NCI-H526 (cell line): ENCODE measurements around the gene ATXN10.
A peak's percentile ranks its signal among the peaks of the same experiment; 100 is the strongest.

Experiments
- DNase-seq, 2 experiments: peaks; one replicate each; lab custom pipeline; 2025; lab: John Stamatoyannopoulos, UW

ATXN10 gene

GRCh38 chr22:45830531-45831245 lies 159.1 kb downstream of the ATXN10 start:
- DNase-seq, result peak; percentile 8 to 36

- DNase-seq, result no peak
Measured at GRCh38 chr22:45831394-45831793, 159.8 kb downstream of the ATXN10 start.

- DNase-seq, result no peak
Measured at GRCh38 chr22:45832180-45832579, 160.5 kb downstream of the ATXN10 start.

GRCh38 chr22:45832959-45833580 lies 161.4 kb downstream of the ATXN10 start:
- DNase-seq, result no peak

GRCh38 chr22:45833613-45834012 lies 162.0 kb downstream of the ATXN10 start:
- no peak for DNase-seq

GRCh38 chr22:45834241-45834640 lies 162.6 kb downstream of the ATXN10 start:
- DNase-seq, result peak; percentile 9 to 32

- DNase-seq, result no peak
Measured at GRCh38 chr22:45834795-45835194, 163.2 kb downstream of the ATXN10 start.

- no peak for DNase-seq
Measured at GRCh38 chr22:45836418-45837169, 165.0 kb downstream of the ATXN10 start.

- no peak for DNase-seq
Measured at GRCh38 chr22:45837508-45837907, 165.9 kb downstream of the ATXN10 start.

- no peak for DNase-seq
Measured at GRCh38 chr22:45838305-45838887, 166.8 kb downstream of the ATXN10 start.

GRCh38 chr22:45840483-45840882 lies 168.8 kb downstream of the ATXN10 start:
- DNase-seq, result no peak

- no peak for DNase-seq
Measured at GRCh38 chr22:45842291-45842991, 170.8 kb downstream of the ATXN10 start.

- no peak for DNase-seq
Measured at GRCh38 chr22:45843031-45843430, 171.4 kb downstream of the ATXN10 start.

- DNase-seq, result no peak
Measured at GRCh38 chr22:45843986-45844385, 172.4 kb downstream of the ATXN10 start.

GRCh38 chr22:45845076-45845487 lies 173.4 kb downstream of the ATXN10 start:
- no peak for DNase-seq

- no peak for DNase-seq
Measured at GRCh38 chr22:45846952-45847351, 175.3 kb downstream of the ATXN10 start.

- DNase-seq, result no peak
Measured at GRCh38 chr22:45848904-45849303, 177.3 kb downstream of the ATXN10 start.

- DNase-seq, result no peak
Measured at GRCh38 chr22:45852826-45853225, 181.2 kb downstream of the ATXN10 start.

GRCh38 chr22:45855961-45856360 lies 184.3 kb downstream of the ATXN10 start:
- DNase-seq, result no peak

- DNase-seq, result no peak
Measured at GRCh38 chr22:45857519-45857918, 185.9 kb downstream of the ATXN10 start.

- no peak for DNase-seq
Measured at GRCh38 chr22:45859231-45860161, 187.9 kb downstream of the ATXN10 start.
